GM20431 (cell line): Measurements from ENCODE around the gene RHEB.

Source experiments
- in situ Hi-C: fragments of 300-500 bp; cut with MseI, MboI; formaldehyde crosslinking; loops from one replicate; pipeline ENCODE4 v1.15.0; 2020; ENCODE audit warnings: low sequenced_read_pairs; ENCODE audit not compliant: unreplicated experiment

Gene RHEB

GRCh38 chr7:151435971-151436370, 83.7 kb downstream of the RHEB start:
- in situ Hi-C loops, result no loop called here

- in situ Hi-C loops, result no loop called here
Measured at GRCh38 chr7:151435103-151435916, 84.4 kb downstream of the RHEB start.

DNA sequence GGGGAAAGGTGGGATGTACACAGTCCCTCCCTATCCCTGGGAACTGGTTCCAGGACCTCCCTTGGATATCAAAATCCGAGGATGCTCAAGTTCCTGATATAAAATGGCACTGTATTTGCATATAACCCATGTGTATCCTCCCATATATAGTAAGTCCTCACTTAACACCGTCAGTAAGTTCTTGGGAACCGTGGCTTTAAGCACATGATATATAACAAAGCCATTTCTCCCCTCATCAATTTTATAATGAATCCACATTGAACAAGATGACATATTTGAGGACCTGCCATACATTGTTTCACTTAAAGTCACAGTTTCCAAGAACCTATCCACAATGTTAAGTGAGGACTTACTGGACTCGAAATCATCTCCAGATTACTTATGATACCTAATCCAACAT, 85.1 kb downstream of the RHEB start:
- in situ Hi-C loops, result no loop called here

- in situ Hi-C loops, result no loop called here
Measured at GRCh38 chr7:151433721-151434400, 85.8 kb downstream of the RHEB start.

- in situ Hi-C loops, result no loop called here
Measured at GRCh38 chr7:151432658-151433521, 86.8 kb downstream of the RHEB start.

GRCh38 chr7:151431768-151432311, 87.9 kb downstream of the RHEB start:
- in situ Hi-C loops, result no loop called here

- in situ Hi-C loops, result no loop called here
Measured at GRCh38 chr7:151431281-151431767, 88.4 kb downstream of the RHEB start.

- in situ Hi-C loops, result no loop called here
Measured at GRCh38 chr7:151430391-151431205, 89.1 kb downstream of the RHEB start.

- in situ Hi-C loops, result no loop called here
Measured at GRCh38 chr7:151429560-151430331, 89.9 kb downstream of the RHEB start.

DNA sequence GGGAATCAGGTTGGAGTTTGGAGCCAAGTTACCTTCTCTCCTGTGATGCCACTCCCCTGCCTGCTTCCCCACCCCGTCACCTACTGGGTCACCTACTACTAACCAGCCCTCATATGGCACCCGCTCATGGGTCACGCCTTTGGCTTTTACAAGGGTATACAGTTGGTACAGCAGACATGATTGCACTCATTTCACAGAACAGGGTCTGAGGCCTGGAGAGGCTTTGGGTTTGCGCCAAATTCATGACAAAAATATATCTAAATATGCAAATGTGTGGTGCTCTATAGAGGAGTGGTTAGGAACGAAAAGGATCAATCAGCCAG, 90.5 kb downstream of the RHEB start:
- in situ Hi-C loops, result no loop called here

- in situ Hi-C loops, result no loop called here
Measured at GRCh38 chr7:151428378-151429236, 91.1 kb downstream of the RHEB start.

- in situ Hi-C loops, result no loop called here
Measured at GRCh38 chr7:151427705-151428377, 91.9 kb downstream of the RHEB start.

DNA sequence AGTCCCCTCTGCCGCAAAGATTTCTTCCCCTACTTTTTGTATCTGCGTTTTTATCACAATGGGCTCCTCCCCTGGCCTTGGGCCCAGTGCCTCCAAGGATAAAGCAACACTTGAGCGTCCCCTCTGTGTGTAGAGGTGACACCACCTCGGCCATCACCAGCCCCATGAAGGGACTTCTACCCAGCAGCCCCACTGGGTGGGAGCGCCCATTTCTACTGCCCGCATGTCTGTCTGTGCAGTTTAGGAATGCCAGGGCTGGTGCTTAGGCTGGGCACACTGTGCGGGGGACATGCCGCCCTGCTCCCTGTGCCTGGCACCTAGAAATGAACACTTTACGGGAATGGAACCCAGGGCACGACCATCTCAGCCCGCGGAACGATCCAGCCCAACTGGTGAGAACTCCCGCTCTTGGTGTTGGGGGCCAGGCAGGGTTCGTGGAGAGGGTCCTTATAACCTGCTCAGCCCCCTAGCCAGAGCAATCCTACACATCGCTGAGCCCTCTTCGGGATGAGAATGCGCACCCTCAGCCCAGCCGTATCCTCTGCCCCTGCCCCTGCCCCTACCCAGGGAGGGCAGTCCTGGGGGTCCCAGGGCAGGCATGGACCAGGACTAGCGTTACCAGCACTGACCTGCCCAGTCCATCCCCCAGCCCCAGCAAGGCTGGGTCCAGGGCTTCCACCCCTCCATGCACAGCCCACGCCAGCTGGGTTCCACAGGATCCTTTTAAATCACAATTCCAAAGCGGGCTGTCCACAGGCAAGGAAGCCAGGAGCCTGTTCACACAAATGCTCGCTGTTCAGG, 92.6 kb downstream of the RHEB start:
- in situ Hi-C loops, result no loop called here

- in situ Hi-C loops, result no loop called here
Measured at GRCh38 chr7:151426441-151426903, 93.2 kb downstream of the RHEB start.

DNA sequence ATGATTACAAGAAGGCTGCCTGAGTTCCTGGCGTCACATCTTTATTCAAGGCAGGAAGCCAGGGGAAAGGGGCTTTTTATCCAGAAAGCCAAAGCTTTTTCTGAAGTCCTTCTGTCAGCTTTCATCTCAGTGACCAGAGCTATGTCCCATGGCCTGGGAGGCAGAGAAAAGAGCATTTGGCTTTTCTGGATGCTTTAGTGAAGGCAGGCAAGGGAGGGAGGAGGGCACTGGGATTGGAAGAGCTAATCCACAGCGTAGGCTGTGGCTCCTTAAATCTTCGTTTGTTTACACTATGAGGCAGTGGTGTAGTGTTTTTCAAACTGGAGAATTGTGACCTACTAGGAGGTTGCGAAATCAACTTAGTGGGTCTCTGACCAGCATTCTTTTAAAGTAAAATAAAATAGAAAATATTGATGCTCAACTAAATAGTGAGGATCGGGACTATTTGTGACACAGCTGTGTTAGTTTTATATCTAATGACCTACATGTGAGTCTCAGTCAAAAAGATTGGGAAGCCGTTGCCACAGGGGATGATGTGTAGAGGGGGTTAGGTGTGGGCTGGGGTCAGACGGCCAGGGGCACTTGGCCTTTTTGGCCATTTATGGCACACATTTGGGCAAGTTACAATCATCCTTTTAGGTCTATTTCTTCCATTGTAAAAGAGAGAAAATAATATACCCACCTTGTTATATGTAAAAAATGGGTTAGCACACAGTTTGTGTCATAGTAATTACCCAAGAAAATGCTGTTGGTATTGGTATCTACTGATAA, 93.8 kb downstream of the RHEB start:
- in situ Hi-C loops, result no loop called here

DNA sequence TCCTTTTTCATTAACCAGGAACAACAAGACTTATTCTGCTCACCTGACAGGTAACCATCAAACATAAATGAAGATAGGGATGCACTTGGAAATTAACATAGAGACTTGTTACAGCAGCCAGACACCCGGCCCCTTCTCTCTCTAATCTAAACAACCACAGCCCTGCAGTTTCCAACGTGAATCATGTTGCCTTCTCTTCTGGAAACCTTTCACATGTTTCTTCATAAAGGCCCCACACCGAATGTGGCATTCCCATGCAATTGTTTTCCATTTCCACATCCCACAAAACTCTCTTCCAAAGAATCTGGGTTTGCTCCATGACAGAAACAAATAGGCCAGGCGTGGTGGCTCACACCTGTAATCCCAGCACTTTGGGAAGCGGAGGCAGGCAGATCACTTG, 94.9 kb downstream of the RHEB start:
- in situ Hi-C loops, result no loop called here
